OCI-LY7 (cell line): ENCODE data around the gene KIF6. TPM values are rescaled to one million over a fixed set of nuclear protein-coding genes. Genes with fewer than 3 reads are reported as not detected.

ENCODE experiments used
- BruUV-seq: library from RNA; stranded (reverse); fragments of 400-500 nt; replicated peaks from 2 replicates; lab custom pipeline; 2021; lab: Mats Ljungman, UMichigan
- CTCF ChIA-PET: fragments of 300-600 bp; sonication (Branson Sonifier 250); formaldehyde crosslinking; loops from one replicate; lab custom pipeline; 2022; ENCODE audit warnings: antibody characterized with exemption; ENCODE audit not compliant: unreplicated experiment; lab: Charles Lee
- POLR2A ChIA-PET: fragments of 300-600 bp; sonication (Branson Sonifier 250); formaldehyde crosslinking; loops from one replicate; lab custom pipeline; 2022; ENCODE audit warnings: antibody characterized with exemption; lab: Charles Lee
- DNase-seq: peaks from one replicate; pipeline ENCODE4 v3.0.0-alpha.2; 2015; ENCODE audit warnings: low spot score
- H2AFZ ChIP-seq: fragments of 200-600 bp; sonication (generic), shearing (Covaris generic); 2 replicates; pipeline ENCODE4 v1.6.1; 2014; ENCODE audit warnings: mild to moderate bottlenecking, antibody characterized with exemption, low read length, moderate library complexity
- H3K27ac ChIP-seq: fragments of 200-600 bp; sonication (generic); 2 replicates; pipeline ENCODE4 v1.5.1; 2014; ENCODE audit warnings: mixed run types, low read depth, mild to moderate bottlenecking, moderate library complexity, low read length, inconsistent platforms; ENCODE audit not compliant: poor library complexity, severe bottlenecking
- H3K36me3 ChIP-seq: fragments of 200-600 bp; sonication (generic); 2 replicates; pipeline ENCODE4 v1.6.1; 2014; ENCODE audit warnings: mild to moderate bottlenecking, antibody characterized with exemption, low read length, moderate library complexity, mixed read lengths; ENCODE audit not compliant: insufficient read depth
- H3K4me1 ChIP-seq: fragments of 200-600 bp; sonication (generic); 2 replicates; pipeline ENCODE4 v1.5.1; 2014; ENCODE audit warnings: mild to moderate bottlenecking, low read length; ENCODE audit not compliant: insufficient read depth, poor library complexity, severe bottlenecking
- H3K4me2 ChIP-seq: fragments of 200-600 bp; sonication (generic); 2 replicates; pipeline ENCODE4 v1.6.1; 2014; ENCODE audit warnings: mild to moderate bottlenecking, low read length
- H3K4me3 ChIP-seq: fragments of 200-600 bp; sonication (generic); 2 replicates; pipeline ENCODE4 v1.5.1; 2014; ENCODE audit warnings: mild to moderate bottlenecking, low read depth, low read length; ENCODE audit not compliant: poor library complexity, severe bottlenecking
- H3K79me2 ChIP-seq: fragments of 200-600 bp; sonication (generic); 2 replicates; pipeline ENCODE4 v1.6.1; 2016; ENCODE audit warnings: low read depth, mild to moderate bottlenecking, low read length, moderate library complexity, mixed read lengths; ENCODE audit not compliant: insufficient read depth
- H3K9me2 ChIP-seq: fragments of 200-600 bp; sonication (generic); 2 replicates; pipeline ENCODE4 v1.6.1; 2016; ENCODE audit warnings: mild to moderate bottlenecking, low read length, mixed read lengths; ENCODE audit not compliant: insufficient read depth
- H3K9me3 ChIP-seq: fragments of 200-600 bp; sonication (generic); 2 replicates; pipeline ENCODE4 v1.6.1; 2014; ENCODE audit warnings: mild to moderate bottlenecking, mixed run types, low read length, mixed read lengths
- H4K20me1 ChIP-seq: fragments of 200-600 bp; sonication (generic); 2 replicates; pipeline ENCODE4 v1.6.1; 2014; ENCODE audit warnings: mild to moderate bottlenecking, antibody characterized with exemption, low read length, moderate library complexity, mixed read lengths; ENCODE audit not compliant: insufficient read depth
- CTCF ChIP-seq: fragments of 200-600 bp; sonication (generic); conservative IDR thresholded peaks from 2 replicates; pipeline ENCODE4 v1.5.1; 2014; ENCODE audit warnings: mild to moderate bottlenecking, antibody characterized with exemption, low read length, moderate library complexity, mixed read lengths
- EZH2phosphoT487 ChIP-seq: fragments of 200-600 bp; sonication (generic); IDR thresholded peaks from 2 replicates; pipeline ENCODE4 v1.6.1; 2018; ENCODE audit warnings: low read depth, borderline replicate concordance, mild to moderate bottlenecking, mixed run types, antibody characterized with exemption, low read length, moderate library complexity, mixed read lengths
- intact Hi-C: fragments of 100-400 bp; cut with micrococcal nuclease; formaldehyde crosslinking; loops from one replicate; pipeline ENCODE4 v1.10.0; 2022; ENCODE audit not compliant: unreplicated experiment
- total RNA-seq, 2 experiments: library from RNA; depleted of rRNA in 1 of 2; stranded (reverse); fragments of >200 nt in 1 of 2; shearing (Covaris generic) in 1 of 2; gene quantifications; 2 replicates each; pipeline ENCODE4 v1.2.3, GENCODE V29; 2014 to 2022

KIF6 gene
- total RNA-seq, 2 experiments from 2014 or later = not detected

- Histone ChIP-seq H3K27ac (no peak overlapping the region), H3K4me1 (no peaks in the 10 kb centered on the region), H3K4me3 (no peak overlapping the region), H3K36me3 (no peaks in the 10 kb centered on the region), H2AFZ (no peak overlapping the region), H3K9me2 (no peaks in the 10 kb centered on the region), H4K20me1 (no peaks in the 10 kb centered on the region), H3K9me3 (no peaks in the 10 kb centered on the region), H3K4me2 (no peak overlapping the region), H3K79me2 (no peaks in the 10 kb centered on the region)
- ChIA-PET POLR2A (interaction anchor here (0.6 to 0.7 kb wide), 3 partner anchors 12 to 397 kb away, joined by 3 to 4 read pairs (median 3); no protein-coding TSS in a partner anchor), CTCF (no interaction called here)
- no TSS peak for BruUV-seq
- intact Hi-C loops = no loop called here
- no peak for TF ChIP-seq CTCF
- TF ChIP-seq EZH2phosphoT487 = no peak
- DNase-seq = no peak
Observed at GRCh38 chr6:39411001-39411400, 314.2 kb downstream of the KIF6 start.

- Histone ChIP-seq H3K79me2 (no peaks in the 10 kb centered on the region), H4K20me1 (no peaks in the 10 kb centered on the region), H3K4me1 (no peaks in the 10 kb centered on the region), H3K4me2 (no peak overlapping the region), H3K4me3 (no peak overlapping the region), H3K36me3 (no peaks in the 10 kb centered on the region), H3K9me3 (no peaks in the 10 kb centered on the region), H3K27ac (no peak overlapping the region), H3K9me2 (no peaks in the 10 kb centered on the region), H2AFZ (no peak overlapping the region)
- intact Hi-C loops = no loop called here
- BruUV-seq = no TSS peak
- ChIA-PET CTCF (no interaction called here), POLR2A (no interaction called here)
- TF ChIP-seq CTCF (no peak), EZH2phosphoT487 (no peak)
- DNase-seq = no peak
Observed at GRCh38 chr6:39409889-39410288, 315.3 kb downstream of the KIF6 start.

- intact Hi-C loops = no loop called here
- ChIA-PET POLR2A (no interaction called here), CTCF (no interaction called here)
- DNase-seq = no peak
- Histone ChIP-seq H4K20me1 (no peaks in the 10 kb centered on the region), H3K4me2 (no peak overlapping the region), H3K9me3 (no peaks in the 10 kb centered on the region), H3K4me3 (no peak overlapping the region), H3K79me2 (no peaks in the 10 kb centered on the region), H3K9me2 (no peaks in the 10 kb centered on the region), H3K4me1 (no peaks in the 10 kb centered on the region), H2AFZ (no peak overlapping the region), H3K36me3 (no peaks in the 10 kb centered on the region), H3K27ac (no peak overlapping the region)
- BruUV-seq = no TSS peak
- no peak for TF ChIP-seq EZH2phosphoT487
- no peak for TF ChIP-seq CTCF
Observed at GRCh38 chr6:39407446-39407993, 317.7 kb downstream of the KIF6 start.
